ENCODE data around the gene MYADM. TPM values are rescaled to one million over a fixed set of nuclear protein-coding genes. Genes with fewer than 3 reads are reported as not detected.

MYADM gene
- total and polyA plus RNA-seq, 4 donors, result 2.6 to 28.0 (median 6.6) TPM

DNA sequence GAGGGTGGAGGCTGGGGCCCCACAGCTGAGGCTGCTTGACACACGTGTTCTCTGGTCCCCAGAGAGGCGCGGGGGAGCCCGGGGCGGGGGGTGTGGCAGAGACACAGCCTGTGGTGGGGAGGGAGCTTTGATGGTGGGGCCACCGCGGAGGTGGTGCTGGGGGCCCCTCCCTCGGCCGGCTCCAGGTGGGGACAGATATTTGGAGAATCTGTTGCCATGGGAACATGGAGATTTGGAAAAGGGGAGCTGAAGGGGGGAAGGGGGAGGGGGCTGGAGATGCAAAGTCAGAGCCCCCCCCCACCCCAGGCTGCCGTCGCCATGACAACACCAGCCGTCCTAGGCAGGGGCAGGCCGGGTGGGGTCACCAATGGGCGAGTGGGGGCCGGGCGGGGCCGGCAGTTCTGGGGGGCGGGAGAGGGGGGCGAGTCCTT is 15.6 kb downstream of the MYADM start:
- H3K36me3 ChIP-seq (ENCODE audit: control insufficient read depth in 4 of 4, insufficient read depth in 3 of 4, low read depth in 1 of 4, low read length in 3 of 4), result no peaks in the 10 kb centered on the region
- no peak overlapping the region for H3K4me3 ChIP-seq (ENCODE audit: low read depth in 1 of 3, low read length in 3 of 3)
- no peak overlapping the region for H3K9ac ChIP-seq (ENCODE audit: low read depth in 1 of 2, low read length in 2 of 2)
- no peaks in the 10 kb centered on the region for H3K9me3 ChIP-seq (ENCODE audit: control insufficient read depth in 4 of 4, low read length in 3 of 4)
- H3K4me1 ChIP-seq (ENCODE audit: control insufficient read depth in 4 of 4, insufficient read depth in 4 of 4, low read length in 3 of 4), result peaks cover 0 to 16% (median 6%) of the 10 kb centered on the region in 4 donors
- TF ChIP-seq, protein P1, sequence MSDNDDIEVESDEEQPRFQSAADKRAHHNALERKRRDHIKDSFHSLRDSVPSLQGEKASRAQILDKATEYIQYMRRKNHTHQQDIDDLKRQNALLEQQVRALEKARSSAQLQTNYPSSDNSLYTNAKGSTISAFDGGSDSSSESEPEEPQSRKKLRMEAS (IDR thresholded peaks at IDR 0.05), result no peak
- TF ChIP-seq JUND (IDR thresholded peaks at IDR 0.05), result no peak
- TF ChIP-seq REST (IDR thresholded peaks at IDR 0.05), result no peak
- no peak for TF ChIP-seq HNF4G (IDR thresholded peaks at IDR 0.05)
- no peak for TF ChIP-seq FOXA2 (IDR thresholded peaks at IDR 0.05)
- no peak for TF ChIP-seq RXRA (IDR thresholded peaks at IDR 0.05)
- no peak overlapping the region for H3K27ac ChIP-seq (ENCODE audit: low read depth in 1 of 2, low read length in 2 of 2)
- 3% methylated on average over 19 of the region's 19 CpGs for WGBS
- H3K27me3 ChIP-seq (ENCODE audit: control insufficient read depth in 4 of 4, insufficient read depth in 4 of 4, low read length in 3 of 4), result peaks cover 2 to 13% (median 8%) of the 10 kb centered on the region in 4 donors
- no peak for DNase-seq (ENCODE audit: low spot score)

GRCh38 chr19:53883741-53884140 is 16.1 kb downstream of the MYADM start:
- WGBS, result 20% methylated on average over 11 of the region's 11 CpGs
- no peak for TF ChIP-seq TAF1 (conservative IDR thresholded peaks at IDR 0.05)
- no peak for TF ChIP-seq ZBTB33 (IDR thresholded peaks at IDR 0.05)
- TF ChIP-seq RAD21 (IDR thresholded peaks at IDR 0.05), result no peak
- no peaks in the 10 kb centered on the region for H3K36me3 ChIP-seq (ENCODE audit: control insufficient read depth in 4 of 4, insufficient read depth in 3 of 4, low read depth in 1 of 4, low read length in 3 of 4)
- no peaks in the 10 kb centered on the region for H3K9me3 ChIP-seq (ENCODE audit: control insufficient read depth in 4 of 4, low read length in 3 of 4)
- H3K9ac ChIP-seq (ENCODE audit: low read depth in 1 of 2, low read length in 2 of 2), result no peak overlapping the region
- H3K27ac ChIP-seq (ENCODE audit: low read depth in 1 of 2, low read length in 2 of 2), result no peak overlapping the region
- no peak overlapping the region for H3K4me3 ChIP-seq (ENCODE audit: low read depth in 1 of 3, low read length in 3 of 3)
- peaks cover 0 to 16% (median 5%) of the 10 kb centered on the region in 4 donors for H3K4me1 ChIP-seq (ENCODE audit: control insufficient read depth in 4 of 4, insufficient read depth in 4 of 4, low read length in 3 of 4)
- peaks cover 2 to 13% (median 8%) of the 10 kb centered on the region in 4 donors for H3K27me3 ChIP-seq (ENCODE audit: control insufficient read depth in 4 of 4, insufficient read depth in 4 of 4, low read length in 3 of 4)
- DNase-seq (ENCODE audit: low spot score), result no peak

DNA sequence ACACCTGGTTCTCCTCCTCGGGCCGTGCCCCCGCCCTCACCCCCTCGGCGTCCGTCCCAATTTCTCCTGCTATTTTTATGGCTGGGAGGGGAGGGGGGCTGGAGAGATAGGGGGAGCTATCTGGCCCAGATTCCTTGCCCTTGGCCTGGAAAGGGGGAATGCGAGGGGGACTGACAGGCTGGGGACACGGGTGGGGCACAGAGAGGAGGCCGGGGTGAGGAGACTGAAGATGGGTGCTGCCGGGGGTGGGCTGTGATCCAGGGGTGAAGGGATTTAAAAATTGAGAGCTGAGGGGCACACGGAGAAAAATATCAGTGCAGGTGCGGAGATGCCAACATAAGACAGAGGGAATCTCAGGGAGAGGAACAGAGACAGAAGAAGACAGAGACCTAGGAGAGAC is 16.6 kb downstream of the MYADM start:
- Histone ChIP-seq H3K4me3 (ENCODE audit: low read depth in 1 of 3, low read length in 3 of 3) (no peak overlapping the region), H3K4me1 (ENCODE audit: control insufficient read depth in 4 of 4, insufficient read depth in 4 of 4, low read length in 3 of 4) (peaks cover 0 to 16% (median 1%) of the 10 kb centered on the region in 4 donors), H3K9ac (ENCODE audit: low read depth in 1 of 2, low read length in 2 of 2) (no peak overlapping the region), H3K36me3 (ENCODE audit: control insufficient read depth in 4 of 4, insufficient read depth in 3 of 4, low read depth in 1 of 4, low read length in 3 of 4) (no peaks in the 10 kb centered on the region), H3K27ac (ENCODE audit: low read depth in 1 of 2, low read length in 2 of 2) (no peak overlapping the region), H3K9me3 (ENCODE audit: control insufficient read depth in 4 of 4, low read length in 3 of 4) (no peaks in the 10 kb centered on the region), H3K27me3 (ENCODE audit: control insufficient read depth in 4 of 4, insufficient read depth in 4 of 4, low read length in 3 of 4) (peaks cover 2 to 13% (median 8%) of the 10 kb centered on the region in 4 donors)
- DNase-seq (ENCODE audit: low spot score), result no peak
- no peak for TF ChIP-seq EGR1 (IDR thresholded peaks at IDR 0.05; ENCODE audit: low read depth in 2 of 2)
- TF ChIP-seq, protein P2, sequence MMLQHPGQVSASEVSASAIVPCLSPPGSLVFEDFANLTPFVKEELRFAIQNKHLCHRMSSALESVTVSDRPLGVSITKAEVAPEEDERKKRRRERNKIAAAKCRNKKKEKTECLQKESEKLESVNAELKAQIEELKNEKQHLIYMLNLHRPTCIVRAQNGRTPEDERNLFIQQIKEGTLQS (IDR thresholded peaks at IDR 0.05), result no peak
- no peak for TF ChIP-seq HNF4G (IDR thresholded peaks at IDR 0.05)
- TF ChIP-seq REST (IDR thresholded peaks at IDR 0.05), result no peak
- no peak for TF ChIP-seq ZBTB33 (IDR thresholded peaks at IDR 0.05)
- TF ChIP-seq RAD21 (IDR thresholded peaks at IDR 0.05), result no peak
- TF ChIP-seq RXRA (IDR thresholded peaks at IDR 0.05), result no peak
- TF ChIP-seq YY1 (IDR thresholded peaks at IDR 0.05), result no peak
- TF ChIP-seq NR2F2 (IDR thresholded peaks at IDR 0.05), result no peak
- TF ChIP-seq, protein P1 (IDR thresholded peaks at IDR 0.05), result no peak
- TF ChIP-seq FOXA1 (IDR thresholded peaks at IDR 0.05), result no peak
- TF ChIP-seq SP1 (IDR thresholded peaks at IDR 0.05), result no peak
- TF ChIP-seq TAF1 (conservative IDR thresholded peaks at IDR 0.05), result no peak
- no peak for TF ChIP-seq FOXA2 (IDR thresholded peaks at IDR 0.05)
- 36% methylated on average over 12 of the region's 12 CpGs for WGBS
